Activated CD4-positive, alpha-beta T cell treated with anti-CD3 and anti-CD28 coated beads, Interleukin-2, amount 50 U/mL, for 1 hour (primary cell): ENCODE data around the gene MMGT1.
"Not testable (repeated sequence)": the region's sequence is repeated elsewhere in the genome, so short reads cannot be mapped to it uniquely, and the experiment has no call there.

Experiments
- DNase-seq: peaks from one replicate; pipeline ENCODE4 v3.0.0-alpha.2; 2020

The MMGT1 gene

DNA sequence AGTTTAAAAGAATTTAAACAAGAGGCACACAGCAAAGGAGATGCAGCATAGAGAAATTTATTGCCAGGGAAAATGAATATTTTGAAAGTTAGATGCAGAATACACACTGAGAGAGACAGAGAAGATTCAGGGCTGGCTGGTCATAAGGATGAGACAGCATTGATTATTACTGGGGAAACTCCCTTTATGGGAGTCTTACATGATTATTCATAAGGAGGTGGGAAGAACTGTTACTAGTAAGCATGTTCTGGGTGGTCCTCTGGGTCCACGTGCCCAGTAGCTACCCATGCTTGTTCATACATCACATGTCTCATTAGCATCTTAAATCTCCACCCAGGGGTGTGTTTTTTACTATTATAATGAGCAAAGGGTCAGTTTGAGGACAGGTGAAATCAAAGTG, 53.3 kb downstream of the MMGT1 start:
- not testable (repeated sequence) for DNase-seq

DNA sequence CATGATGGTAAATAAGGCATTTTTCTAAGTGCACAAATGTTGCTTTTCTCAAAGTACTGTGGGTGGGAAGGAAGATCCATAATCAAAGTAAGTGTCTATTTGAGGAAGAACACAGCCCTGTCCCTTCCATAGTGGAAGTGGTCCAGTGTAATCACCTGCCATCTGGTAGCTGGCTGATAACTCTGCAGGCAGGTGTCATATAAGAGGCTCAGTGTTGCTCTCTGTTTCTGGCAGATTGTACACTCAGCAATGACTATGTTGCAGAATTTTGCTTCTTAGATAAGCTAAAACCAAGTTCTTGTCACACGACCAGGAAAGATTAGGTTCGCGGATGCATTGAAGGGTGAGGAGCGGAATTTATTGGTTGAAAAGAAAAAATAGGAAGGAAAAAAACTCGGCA, 59.4 kb downstream of the MMGT1 start:
- no peak for DNase-seq
